Small intestine (tissue), 7 donors: ENCODE measurements around the gene DIS3L2. TPM values are rescaled to one million over a fixed set of nuclear protein-coding genes. Genes with fewer than 3 reads are reported as not detected.
A peak's percentile ranks its signal among the peaks of the same experiment; 100 is the strongest.

Experiments
- DNase-seq, 2 donors: peaks; one replicate each; pipeline versions ENCODE4 v3.0.0 to v3.0.0-alpha.2; 2013
- FAIRE-seq: peaks from 2 replicates; lab custom pipeline; 2012; peaks lifted over from hg19 to GRCh38; lab: Jason Lieb, UNC
- H3K27ac ChIP-seq, 3 donors: one replicate each; pipeline ENCODE4 v1.5.1; 2013; ENCODE audit warnings: low read length in 2 of 3, mild to moderate bottlenecking in 2 of 3, control low read depth in 1 of 3, inconsistent platforms in 1 of 3, low read depth in 1 of 3, moderate library complexity in 1 of 3
- H3K27me3 ChIP-seq, 3 donors: one replicate each; pipeline ENCODE4 v1.6.1; 2013; ENCODE audit warnings: low read length in 3 of 3, inconsistent platforms in 1 of 3; ENCODE audit not compliant: control insufficient read depth in 3 of 3, insufficient read depth in 3 of 3
- H3K36me3 ChIP-seq, 3 donors: one replicate each; pipeline ENCODE4 v1.6.1; 2013; ENCODE audit warnings: low read length in 3 of 3, inconsistent platforms in 1 of 3, low read depth in 1 of 3, mild to moderate bottlenecking in 1 of 3, moderate library complexity in 1 of 3; ENCODE audit not compliant: control insufficient read depth in 3 of 3, insufficient read depth in 2 of 3
- H3K4me1 ChIP-seq, 3 donors: one replicate each; pipeline ENCODE4 v1.6.1; 2013; ENCODE audit warnings: low read length in 2 of 3, inconsistent platforms in 1 of 3, low read depth in 1 of 3, mild to moderate bottlenecking in 1 of 3, moderate library complexity in 1 of 3; ENCODE audit not compliant: control insufficient read depth in 3 of 3, insufficient read depth in 2 of 3
- H3K4me3 ChIP-seq, 3 donors: one replicate each; pipeline ENCODE4 v1.5.1; 2013; ENCODE audit warnings: low read length in 3 of 3, control low read depth in 1 of 3, inconsistent platforms in 1 of 3, low read depth in 1 of 3, mild to moderate bottlenecking in 1 of 3, moderate library complexity in 1 of 3
- H3K9me3 ChIP-seq, 2 donors: one replicate each; pipeline ENCODE4 v1.6.1; 2013; ENCODE audit warnings: low read depth in 1 of 2, low read length in 1 of 2; ENCODE audit not compliant: control insufficient read depth in 2 of 2, insufficient read depth in 1 of 2
- WGBS, 3 donors: extraction: QIAGEN DNeasy Blood & Tissue Kit; methylation state at CpG; one replicate each; pipeline ENCODE4 v1.1.7; 2013; 5-methylcytosine and 5-hydroxymethylcytosine counted together
- polyA plus RNA-seq, 4 donors: library from polyadenylated mRNA; stranded (reverse) in 3 of 4; unstranded in 1 of 4; fragments of 200-250 nt in 3 of 4; fragments of 120-200 nt in 1 of 4; gene quantifications; one replicate each; pipeline versions ENCODE4 v1.2.1 to v1.2.3, GENCODE V29; 2013
- donor health status: healthy with polysubstance abuse.
- donor health status: control.
- donor health status: control.
- donor health status: Bipolar disorder and iron deficiency.
- donor health status: healthy.

DIS3L2 gene
- polyA plus RNA-seq, 4 donors, result 8.3 to 22.1 (median 11.8) TPM

GRCh38 chr2:232343821-232344220 is 382.3 kb downstream of the DIS3L2 start:
- no peaks in the 10 kb centered on the region for H3K9me3 ChIP-seq
- no peak overlapping the region for H3K4me3 ChIP-seq
- no peak for FAIRE-seq
- no peak overlapping the region for H3K27ac ChIP-seq
- no peak for DNase-seq
- H3K36me3 ChIP-seq, result peaks cover 0 to 8% (median 0%) of the 10 kb centered on the region in 3 donors
- no peaks in the 10 kb centered on the region for H3K4me1 ChIP-seq
- WGBS, 3 donors, result 60 to 71% (median 65%) methylated on average over 6 of the region's 6 CpGs
- H3K27me3 ChIP-seq, result peaks cover 0 to 4% (median under 1%) of the 10 kb centered on the region in 3 donors

GRCh38 chr2:232345251-232345650 is 383.7 kb downstream of the DIS3L2 start:
- 89 to 93% (median 93%) methylated on average over 8 of the region's 8 CpGs for WGBS, 3 donors
- Histone ChIP-seq H3K9me3 (no peaks in the 10 kb centered on the region), H3K4me1 (peaks cover 0 to 3% (median 0%) of the 10 kb centered on the region in 3 donors), H3K27ac (no peak overlapping the region), H3K4me3 (no peak overlapping the region), H3K36me3 (peaks cover 0 to 3% (median 0%) of the 10 kb centered on the region in 3 donors), H3K27me3 (peaks cover 0 to 19% (median 4%) of the 10 kb centered on the region in 3 donors)
- no peak for FAIRE-seq
- DNase-seq, result no peak

GRCh38 chr2:232347369-232347768 is 385.9 kb downstream of the DIS3L2 start:
- no peaks in the 10 kb centered on the region for H3K36me3 ChIP-seq
- peaks cover 4 to 38% (median 19%) of the 10 kb centered on the region in 3 donors for H3K27me3 ChIP-seq
- peaks cover 0 to 3% (median 0%) of the 10 kb centered on the region in 3 donors for H3K4me1 ChIP-seq
- DNase-seq (no peak), FAIRE-seq (no peak)
- H3K27ac ChIP-seq, result no peak overlapping the region
- H3K9me3 ChIP-seq, result no peaks in the 10 kb centered on the region
- no peak overlapping the region for H3K4me3 ChIP-seq
- WGBS, 3 donors, result 89 to 91% (median 90%) methylated on average over 6 of the region's 6 CpGs

GRCh38 chr2:232348936-232349335 is 387.4 kb downstream of the DIS3L2 start:
- Histone ChIP-seq H3K4me3 (no peak overlapping the region), H3K27me3 (peaks cover 6 to 53% (median 30%) of the 10 kb centered on the region in 3 donors), H3K27ac (no peak overlapping the region), H3K36me3 (no peaks in the 10 kb centered on the region), H3K9me3 (no peaks in the 10 kb centered on the region), H3K4me1 (peaks cover 0 to 3% (median 0%) of the 10 kb centered on the region in 3 donors)
- FAIRE-seq, result no peak
- DNase-seq, result peak in 1 of 2 donors; percentile 76
- WGBS, 3 donors, result 20 to 43% (median 36%) methylated on average over 6 of the region's 6 CpGs

GRCh38 chr2:232349546-232349945 is 388.0 kb downstream of the DIS3L2 start:
- Histone ChIP-seq H3K9me3 (no peaks in the 10 kb centered on the region), H3K27me3 (peaks cover 6 to 54% (median 30%) of the 10 kb centered on the region in 3 donors), H3K4me1 (peaks cover 0 to 3% (median 0%) of the 10 kb centered on the region in 3 donors), H3K4me3 (no peak overlapping the region), H3K27ac (no peak overlapping the region), H3K36me3 (no peaks in the 10 kb centered on the region)
- no peak for DNase-seq
- WGBS, 3 donors, result 43 to 69% (median 46%) methylated on average over 7 of the region's 7 CpGs
- FAIRE-seq, result no peak

GRCh38 chr2:232349946-232350635 is 388.6 kb downstream of the DIS3L2 start:
- 58 to 75% (median 61%) methylated on average over 14 of the region's 14 CpGs for WGBS, 3 donors
- DNase-seq (no peak), FAIRE-seq (no peak)
- Histone ChIP-seq H3K27me3 (peaks cover 6 to 54% (median 30%) of the 10 kb centered on the region in 3 donors), H3K27ac (no peak overlapping the region), H3K9me3 (no peaks in the 10 kb centered on the region), H3K4me3 (no peak overlapping the region), H3K4me1 (peaks cover 0 to 3% (median 0%) of the 10 kb centered on the region in 3 donors), H3K36me3 (no peaks in the 10 kb centered on the region)

GRCh38 chr2:232350804-232351685 is 389.5 kb downstream of the DIS3L2 start:
- no peak for DNase-seq
- no peak overlapping the region for H3K27ac ChIP-seq
- H3K36me3 ChIP-seq, result no peaks in the 10 kb centered on the region
- H3K4me1 ChIP-seq, result peaks cover 0 to 3% (median 0%) of the 10 kb centered on the region in 3 donors
- H3K27me3 ChIP-seq, result peaks cover 6 to 54% (median 30%) of the 10 kb centered on the region in 3 donors
- H3K4me3 ChIP-seq, result no peak overlapping the region
- no peaks in the 10 kb centered on the region for H3K9me3 ChIP-seq
- 8 to 13% (median 10%) methylated on average over 60 to 76 of the region's 76 CpGs for WGBS, 3 donors
- no peak for FAIRE-seq
